Measurements from ENCODE around the gene FAM222A. TPM values are rescaled to one million over a fixed set of nuclear protein-coding genes. Genes with fewer than 3 reads are reported as not detected.
A peak's percentile ranks its signal among the peaks of the same experiment; 100 is the strongest.

FAM222A gene
- total RNA-seq, 1 donor from 2014 or later: 0.73 TPM

- POLR2A ChIA-PET: no interaction called here
- intact Hi-C loops (cut with micrococcal nuclease): no loop called here
- TF ChIP-seq, protein P1, sequence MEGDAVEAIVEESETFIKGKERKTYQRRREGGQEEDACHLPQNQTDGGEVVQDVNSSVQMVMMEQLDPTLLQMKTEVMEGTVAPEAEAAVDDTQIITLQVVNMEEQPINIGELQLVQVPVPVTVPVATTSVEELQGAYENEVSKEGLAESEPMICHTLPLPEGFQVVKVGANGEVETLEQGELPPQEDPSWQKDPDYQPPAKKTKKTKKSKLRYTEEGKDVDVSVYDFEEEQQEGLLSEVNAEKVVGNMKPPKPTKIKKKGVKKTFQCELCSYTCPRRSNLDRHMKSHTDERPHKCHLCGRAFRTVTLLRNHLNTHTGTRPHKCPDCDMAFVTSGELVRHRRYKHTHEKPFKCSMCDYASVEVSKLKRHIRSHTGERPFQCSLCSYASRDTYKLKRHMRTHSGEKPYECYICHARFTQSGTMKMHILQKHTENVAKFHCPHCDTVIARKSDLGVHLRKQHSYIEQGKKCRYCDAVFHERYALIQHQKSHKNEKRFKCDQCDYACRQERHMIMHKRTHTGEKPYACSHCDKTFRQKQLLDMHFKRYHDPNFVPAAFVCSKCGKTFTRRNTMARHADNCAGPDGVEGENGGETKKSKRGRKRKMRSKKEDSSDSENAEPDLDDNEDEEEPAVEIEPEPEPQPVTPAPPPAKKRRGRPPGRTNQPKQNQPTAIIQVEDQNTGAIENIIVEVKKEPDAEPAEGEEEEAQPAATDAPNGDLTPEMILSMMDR (IDR thresholded peaks at IDR 0.05): no peak
- Mint-ChIP-seq H3K4me1 (no peaks in the 10 kb centered on the region), H3K27me3 (no peaks in the 10 kb centered on the region), H3K36me3 (ENCODE audit: low read depth) (peaks cover 1% of the 10 kb centered on the region), H3K4me3 (no peak overlapping the region), H3K27ac (no peak overlapping the region), H3K9me3 (peaks cover 23% of the 10 kb centered on the region)
- CTCF ChIA-PET: no interaction called here
- DNase-seq (peak; percentile 1), ATAC-seq (ENCODE audit: low read depth) (no peak)
These were observed 46.0 kb downstream of the FAM222A start for GRCh38 chr12:109759595-109759994.

- ATAC-seq (ENCODE audit: low read depth) (no peak), DNase-seq (peak; percentile 10)
- Mint-ChIP-seq H3K27ac (no peak overlapping the region), H3K36me3 (ENCODE audit: low read depth) (peaks cover 1% of the 10 kb centered on the region), H3K4me3 (no peak overlapping the region), H3K27me3 (no peaks in the 10 kb centered on the region), H3K9me3 (peaks cover 23% of the 10 kb centered on the region), H3K4me1 (no peaks in the 10 kb centered on the region)
- TF ChIP-seq, protein P1 (IDR thresholded peaks at IDR 0.05): no peak
- ChIA-PET POLR2A (no interaction called here), CTCF (no interaction called here)
- intact Hi-C loops (cut with micrococcal nuclease): no loop called here
These were observed 46.7 kb downstream of the FAM222A start for GRCh38 chr12:109760031-109760929.

GRCh38 chr12:109760930-109761921 lies 47.6 kb downstream of the FAM222A start:
- ATAC-seq (ENCODE audit: low read depth) (no peak), DNase-seq (peak; percentile 5)
- Mint-ChIP-seq H3K27ac (no peak overlapping the region), H3K27me3 (no peaks in the 10 kb centered on the region), H3K36me3 (ENCODE audit: low read depth) (peaks cover 1% of the 10 kb centered on the region), H3K9me3 (peaks cover 17% of the 10 kb centered on the region), H3K4me1 (no peaks in the 10 kb centered on the region), H3K4me3 (no peak overlapping the region)
- intact Hi-C loops (cut with micrococcal nuclease): no loop called here
- TF ChIP-seq, protein P1 (IDR thresholded peaks at IDR 0.05): no peak
- CTCF ChIA-PET: no interaction called here
- POLR2A ChIA-PET: no interaction called here

DNA sequence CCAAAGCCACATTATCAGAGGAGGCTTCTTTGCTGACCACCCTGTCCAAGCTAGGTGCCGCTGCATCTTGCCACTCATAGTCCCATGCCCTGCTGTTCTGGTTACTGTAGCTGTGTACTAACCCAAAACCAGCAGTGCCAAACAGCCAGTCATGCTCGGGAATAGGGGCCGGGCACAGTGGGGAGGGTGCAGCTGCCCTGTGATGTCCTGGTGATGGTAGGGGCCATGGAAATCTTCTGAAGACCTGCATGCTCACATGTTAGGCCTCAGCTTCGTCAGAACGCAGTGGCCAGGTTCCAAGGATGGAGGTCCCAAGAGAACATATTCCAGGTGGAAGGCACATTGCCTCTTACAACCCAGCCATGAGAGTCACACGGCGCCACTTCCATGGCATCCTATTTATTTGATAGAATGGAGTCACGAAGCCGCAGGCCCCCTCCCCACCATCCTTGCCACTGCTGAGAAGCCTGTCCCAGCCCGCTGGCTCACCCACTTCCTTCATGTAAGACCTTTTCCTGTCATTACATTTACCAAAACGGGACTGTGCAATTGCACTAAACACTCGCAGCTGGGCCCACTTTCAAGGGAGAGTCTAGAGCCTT lies 48.5 kb downstream of the FAM222A start:
- ATAC-seq (ENCODE audit: low read depth): no peak
- TF ChIP-seq, protein P1 (IDR thresholded peaks at IDR 0.05): no peak
- Mint-ChIP-seq H3K36me3 (ENCODE audit: low read depth) (no peaks in the 10 kb centered on the region), H3K9me3 (peaks cover 9% of the 10 kb centered on the region), H3K4me1 (no peaks in the 10 kb centered on the region), H3K27me3 (no peaks in the 10 kb centered on the region), H3K4me3 (no peak overlapping the region), H3K27ac (no peak overlapping the region)
- peak; percentile 7 for DNase-seq
- intact Hi-C loops (cut with micrococcal nuclease): no loop called here
- CTCF ChIA-PET: no interaction called here
- POLR2A ChIA-PET: no interaction called here

Measured in activated B cell treated with CpG ODN at 0.5 μM for 24 hours (primary cell).